Measurements from ENCODE around the gene SIM1. TPM values are rescaled to one million over a fixed set of nuclear protein-coding genes. Genes with fewer than 3 reads are reported as not detected.

Gene SIM1
- total RNA-seq, 2 donors from 2014 or later = not detected

GRCh38 chr6:100487638-100488037 lies 22.9 kb upstream of the SIM1 start:
- H3K9me3 ChIP-seq = no peaks in the 10 kb centered on the region
- DNase-seq (ENCODE audit: low spot score) = no peak
- no peak overlapping the region for H3K4me3 ChIP-seq
- TF ChIP-seq, protein P1, sequence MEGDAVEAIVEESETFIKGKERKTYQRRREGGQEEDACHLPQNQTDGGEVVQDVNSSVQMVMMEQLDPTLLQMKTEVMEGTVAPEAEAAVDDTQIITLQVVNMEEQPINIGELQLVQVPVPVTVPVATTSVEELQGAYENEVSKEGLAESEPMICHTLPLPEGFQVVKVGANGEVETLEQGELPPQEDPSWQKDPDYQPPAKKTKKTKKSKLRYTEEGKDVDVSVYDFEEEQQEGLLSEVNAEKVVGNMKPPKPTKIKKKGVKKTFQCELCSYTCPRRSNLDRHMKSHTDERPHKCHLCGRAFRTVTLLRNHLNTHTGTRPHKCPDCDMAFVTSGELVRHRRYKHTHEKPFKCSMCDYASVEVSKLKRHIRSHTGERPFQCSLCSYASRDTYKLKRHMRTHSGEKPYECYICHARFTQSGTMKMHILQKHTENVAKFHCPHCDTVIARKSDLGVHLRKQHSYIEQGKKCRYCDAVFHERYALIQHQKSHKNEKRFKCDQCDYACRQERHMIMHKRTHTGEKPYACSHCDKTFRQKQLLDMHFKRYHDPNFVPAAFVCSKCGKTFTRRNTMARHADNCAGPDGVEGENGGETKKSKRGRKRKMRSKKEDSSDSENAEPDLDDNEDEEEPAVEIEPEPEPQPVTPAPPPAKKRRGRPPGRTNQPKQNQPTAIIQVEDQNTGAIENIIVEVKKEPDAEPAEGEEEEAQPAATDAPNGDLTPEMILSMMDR (IDR thresholded peaks at IDR 0.05) = no peak
- no peaks in the 10 kb centered on the region for H3K27me3 ChIP-seq
- H3K4me1 ChIP-seq = no peaks in the 10 kb centered on the region
- no peaks in the 10 kb centered on the region for H3K36me3 ChIP-seq
- H3K27ac ChIP-seq = no peak overlapping the region

DNA sequence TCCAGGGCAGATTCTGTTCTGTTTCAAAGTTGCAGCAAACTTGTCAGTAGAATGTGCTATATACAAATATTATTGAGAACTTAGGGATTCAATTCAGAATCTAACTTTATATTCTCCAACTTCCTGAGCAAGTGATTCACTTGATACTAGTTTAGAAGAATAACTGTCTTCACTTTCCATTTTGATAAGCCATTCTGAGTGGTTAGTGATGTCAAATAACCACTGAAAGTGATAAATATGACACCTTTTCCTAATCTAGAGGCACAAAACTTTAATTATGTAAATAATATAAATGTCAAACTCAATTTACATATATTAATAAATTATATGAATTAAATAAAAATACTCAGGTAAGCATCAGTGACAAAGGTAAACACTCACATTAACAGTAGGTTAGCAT lies 20.5 kb upstream of the SIM1 start:
- Histone ChIP-seq H3K9me3 (no peaks in the 10 kb centered on the region), H3K27me3 (no peaks in the 10 kb centered on the region), H3K27ac (no peak overlapping the region), H3K4me1 (no peaks in the 10 kb centered on the region), H3K4me3 (no peak overlapping the region), H3K36me3 (no peaks in the 10 kb centered on the region)
- TF ChIP-seq, protein P1 (IDR thresholded peaks at IDR 0.05) = no peak
- no peak for DNase-seq (ENCODE audit: low spot score)

GRCh38 chr6:100484474-100484873 lies 19.8 kb upstream of the SIM1 start:
- no peak overlapping the region for H3K27ac ChIP-seq
- no peaks in the 10 kb centered on the region for H3K36me3 ChIP-seq
- no peaks in the 10 kb centered on the region for H3K27me3 ChIP-seq
- TF ChIP-seq, protein P1 (IDR thresholded peaks at IDR 0.05) = no peak
- no peak for DNase-seq (ENCODE audit: low spot score)
- H3K9me3 ChIP-seq = no peaks in the 10 kb centered on the region
- H3K4me1 ChIP-seq = no peaks in the 10 kb centered on the region
- H3K4me3 ChIP-seq = no peak overlapping the region

- no peaks in the 10 kb centered on the region for H3K36me3 ChIP-seq
- no peak overlapping the region for H3K27ac ChIP-seq
- no peak for DNase-seq (ENCODE audit: low spot score)
- no peaks in the 10 kb centered on the region for H3K27me3 ChIP-seq
- no peak overlapping the region for H3K4me3 ChIP-seq
- H3K4me1 ChIP-seq = no peaks in the 10 kb centered on the region
- TF ChIP-seq, protein P1 (IDR thresholded peaks at IDR 0.05) = no peak
- no peaks in the 10 kb centered on the region for H3K9me3 ChIP-seq
These were observed 18.0 kb upstream of the SIM1 start for GRCh38 chr6:100482698-100483097.

- TF ChIP-seq, protein P1 (IDR thresholded peaks at IDR 0.05) = peak; percentile 29 to 75
- H3K27ac ChIP-seq = no peak overlapping the region
- no peaks in the 10 kb centered on the region for H3K27me3 ChIP-seq
- H3K4me3 ChIP-seq = no peak overlapping the region
- no peaks in the 10 kb centered on the region for H3K36me3 ChIP-seq
- no peaks in the 10 kb centered on the region for H3K4me1 ChIP-seq
- no peaks in the 10 kb centered on the region for H3K9me3 ChIP-seq
- DNase-seq (ENCODE audit: low spot score) = no peak
These were observed 14.7 kb upstream of the SIM1 start for GRCh38 chr6:100479179-100480035.
